Nephron progenitor cell (in vitro differentiated cells): ENCODE results near the gene OAS1.

Experiments
- DNase-seq: peaks from one replicate; pipeline ENCODE4 v3.0.0; 2021
- H3K27ac Mint-ChIP-seq: 2 replicates; pipeline ENCODE4 v1.8.0; 2021; ENCODE audit warnings: mild to moderate bottlenecking, moderate library complexity, mixed read lengths
- H3K27me3 Mint-ChIP-seq: 2 replicates; pipeline ENCODE4 v1.8.0; 2021; ENCODE audit warnings: mild to moderate bottlenecking, low read depth, mixed read lengths; ENCODE audit not compliant: poor library complexity
- H3K36me3 Mint-ChIP-seq: 2 replicates; pipeline ENCODE4 v1.8.0; 2021; ENCODE audit warnings: low read depth, mixed read lengths
- H3K4me1 Mint-ChIP-seq: 2 replicates; pipeline ENCODE4 v1.8.0; 2021; ENCODE audit warnings: mixed read lengths
- H3K4me3 Mint-ChIP-seq: 2 replicates; pipeline ENCODE4 v1.8.0; 2021; ENCODE audit warnings: mild to moderate bottlenecking, moderate library complexity, mixed read lengths
- H3K9me3 Mint-ChIP-seq: 2 replicates; pipeline ENCODE4 v1.8.0; 2021; ENCODE audit warnings: mild to moderate bottlenecking, moderate library complexity, mixed read lengths
- TF ChIP-seq, protein P1 (sequence below): fragments of 200-600 bp; sonication (generic); IDR thresholded peaks from 2 replicates; pipeline ENCODE4 v1.5.0; 2021; ENCODE audit warnings: antibody characterized with exemption

The OAS1 gene

DNA sequence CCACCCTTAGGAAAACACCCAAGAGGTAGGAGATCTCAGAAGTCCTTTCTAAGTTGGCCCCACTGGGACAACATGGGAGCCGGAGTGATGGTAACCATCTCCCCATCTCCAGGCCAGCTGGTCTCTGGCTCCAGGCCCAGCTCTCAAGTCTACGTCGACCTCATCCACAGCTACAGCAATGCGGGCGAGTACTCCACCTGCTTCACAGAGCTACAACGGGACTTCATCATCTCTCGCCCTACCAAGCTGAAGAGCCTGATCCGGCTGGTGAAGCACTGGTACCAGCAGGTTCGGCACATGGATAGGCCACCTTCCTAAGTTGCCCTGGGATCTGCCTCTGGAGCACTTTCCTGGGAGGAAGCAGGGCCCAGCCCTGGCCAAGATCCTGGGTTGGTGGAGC is 60.5 kb downstream of the OAS1 start:
- no peaks in the 10 kb centered on the region for H3K9me3 Mint-ChIP-seq
- no peak overlapping the region for H3K27ac Mint-ChIP-seq
- TF ChIP-seq, protein P1, sequence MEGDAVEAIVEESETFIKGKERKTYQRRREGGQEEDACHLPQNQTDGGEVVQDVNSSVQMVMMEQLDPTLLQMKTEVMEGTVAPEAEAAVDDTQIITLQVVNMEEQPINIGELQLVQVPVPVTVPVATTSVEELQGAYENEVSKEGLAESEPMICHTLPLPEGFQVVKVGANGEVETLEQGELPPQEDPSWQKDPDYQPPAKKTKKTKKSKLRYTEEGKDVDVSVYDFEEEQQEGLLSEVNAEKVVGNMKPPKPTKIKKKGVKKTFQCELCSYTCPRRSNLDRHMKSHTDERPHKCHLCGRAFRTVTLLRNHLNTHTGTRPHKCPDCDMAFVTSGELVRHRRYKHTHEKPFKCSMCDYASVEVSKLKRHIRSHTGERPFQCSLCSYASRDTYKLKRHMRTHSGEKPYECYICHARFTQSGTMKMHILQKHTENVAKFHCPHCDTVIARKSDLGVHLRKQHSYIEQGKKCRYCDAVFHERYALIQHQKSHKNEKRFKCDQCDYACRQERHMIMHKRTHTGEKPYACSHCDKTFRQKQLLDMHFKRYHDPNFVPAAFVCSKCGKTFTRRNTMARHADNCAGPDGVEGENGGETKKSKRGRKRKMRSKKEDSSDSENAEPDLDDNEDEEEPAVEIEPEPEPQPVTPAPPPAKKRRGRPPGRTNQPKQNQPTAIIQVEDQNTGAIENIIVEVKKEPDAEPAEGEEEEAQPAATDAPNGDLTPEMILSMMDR, result no peak
- DNase-seq, result no peak
- no peaks in the 10 kb centered on the region for H3K36me3 Mint-ChIP-seq
- H3K27me3 Mint-ChIP-seq, result peaks cover 34% of the 10 kb centered on the region
- no peaks in the 10 kb centered on the region for H3K4me1 Mint-ChIP-seq
- H3K4me3 Mint-ChIP-seq, result no peak overlapping the region

DNA sequence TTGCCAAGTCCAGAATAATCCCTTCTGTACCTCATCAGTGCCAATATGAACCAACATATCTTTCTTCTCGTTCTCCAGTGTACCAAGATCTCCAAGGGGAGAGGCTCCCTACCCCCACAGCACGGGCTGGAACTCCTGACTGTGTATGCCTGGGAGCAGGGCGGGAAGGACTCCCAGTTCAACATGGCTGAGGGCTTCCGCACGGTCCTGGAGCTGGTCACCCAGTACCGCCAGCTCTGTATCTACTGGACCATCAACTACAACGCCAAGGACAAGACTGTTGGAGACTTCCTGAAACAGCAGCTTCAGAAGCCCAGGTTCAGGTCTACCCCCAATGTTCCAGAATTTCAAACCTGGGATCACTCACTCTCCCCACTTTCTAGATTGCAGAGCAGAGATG is 61.1 kb downstream of the OAS1 start:
- Mint-ChIP-seq H3K27ac (no peak overlapping the region), H3K27me3 (peaks cover 30% of the 10 kb centered on the region), H3K9me3 (no peaks in the 10 kb centered on the region), H3K4me3 (no peak overlapping the region), H3K36me3 (no peaks in the 10 kb centered on the region), H3K4me1 (no peaks in the 10 kb centered on the region)
- TF ChIP-seq, protein P1, result no peak
- no peak for DNase-seq
